NT2/D1 (cell line): ENCODE measurements around the gene NCKIPSD.

Experiments
- DNase-seq: peaks from one replicate; pipeline ENCODE4 v3.0.0-alpha.2; 2011; ENCODE audit warnings: low read depth, low spot score
- H3K27me3 ChIP-seq: 2 replicates; pipeline ENCODE4 v1.6.0; 2011; ENCODE audit warnings: mild to moderate bottlenecking; ENCODE audit not compliant: insufficient read length, insufficient read depth
- H3K36me3 ChIP-seq: 2 replicates; pipeline ENCODE4 v1.6.1; 2011; ENCODE audit warnings: mild to moderate bottlenecking, low read length, mixed read lengths; ENCODE audit not compliant: insufficient read depth, insufficient read length
- H3K4me1 ChIP-seq: 2 replicates; pipeline ENCODE4 v1.5.1; 2011; ENCODE audit not compliant: insufficient read depth, insufficient read length
- H3K4me3 ChIP-seq: 2 replicates; pipeline ENCODE4 v1.5.1; 2011; ENCODE audit warnings: low read depth; ENCODE audit not compliant: insufficient read length
- H3K9ac ChIP-seq: 2 replicates; pipeline ENCODE4 v1.6.0; 2011; ENCODE audit warnings: low read depth; ENCODE audit not compliant: insufficient read length
- H3K9me3 ChIP-seq: 2 replicates; pipeline ENCODE4 v1.5.1; 2011; ENCODE audit warnings: mild to moderate bottlenecking, low read length; ENCODE audit not compliant: insufficient read depth
- SUZ12 ChIP-seq: IDR thresholded peaks from 2 replicates; pipeline ENCODE4 v1.6.1; 2011; ENCODE audit not compliant: insufficient read length, insufficient read depth; ENCODE audit errors: extremely low read depth
- YY1 ChIP-seq: IDR thresholded peaks from 2 replicates; pipeline ENCODE4 v1.6.1; 2011; ENCODE audit not compliant: insufficient read length, insufficient read depth
- ZNF274 ChIP-seq: IDR thresholded peaks from 2 replicates; pipeline ENCODE4 v1.6.1; 2011; ENCODE audit warnings: mild to moderate bottlenecking, low read depth, low read length

NCKIPSD gene

DNA sequence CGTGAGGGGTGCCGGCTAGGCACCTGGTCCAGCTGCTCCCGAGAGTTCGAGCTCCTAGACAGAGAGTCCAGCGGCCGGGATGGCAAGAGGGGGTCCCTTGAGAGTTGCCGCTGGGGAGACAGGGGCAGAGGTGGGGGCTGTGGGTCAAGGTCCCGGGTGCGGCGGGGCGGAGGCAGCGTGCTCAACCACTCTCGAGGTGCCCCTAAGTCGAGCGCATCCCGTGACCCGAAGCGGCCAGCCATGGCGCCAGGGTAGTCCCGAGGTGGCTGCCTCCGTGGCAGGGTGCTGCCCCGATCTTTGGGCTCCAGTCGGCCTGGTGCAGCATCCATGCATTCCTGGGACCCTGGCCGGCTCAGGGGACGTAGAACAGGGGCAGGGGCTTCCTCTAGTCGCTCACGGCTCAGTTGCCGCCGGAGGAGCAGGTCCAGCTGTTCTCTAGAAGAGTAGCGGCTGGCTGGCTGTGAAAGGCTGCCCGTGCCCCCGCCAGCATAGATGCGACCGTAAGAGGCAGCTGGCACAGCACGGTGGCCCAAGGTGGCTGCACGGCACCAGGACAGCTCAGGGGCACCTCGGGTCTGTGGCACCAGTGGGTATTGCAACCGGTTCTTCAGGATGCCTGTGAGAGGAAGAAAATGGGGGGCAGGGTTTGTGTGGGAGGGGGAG, 45.6 kb downstream of the NCKIPSD start:
- no peaks in the 10 kb centered on the region for H3K9me3 ChIP-seq
- TF ChIP-seq ZNF274 (no peak), YY1 (no peak), SUZ12 (no peak)
- H3K4me1 ChIP-seq: peaks cover 11% of the 10 kb centered on the region
- H3K9ac ChIP-seq: no peak overlapping the region
- DNase-seq: no peak
- H3K36me3 ChIP-seq: peaks cover 51% of the 10 kb centered on the region
- no peaks in the 10 kb centered on the region for H3K27me3 ChIP-seq
- H3K4me3 ChIP-seq: no peak overlapping the region

DNA sequence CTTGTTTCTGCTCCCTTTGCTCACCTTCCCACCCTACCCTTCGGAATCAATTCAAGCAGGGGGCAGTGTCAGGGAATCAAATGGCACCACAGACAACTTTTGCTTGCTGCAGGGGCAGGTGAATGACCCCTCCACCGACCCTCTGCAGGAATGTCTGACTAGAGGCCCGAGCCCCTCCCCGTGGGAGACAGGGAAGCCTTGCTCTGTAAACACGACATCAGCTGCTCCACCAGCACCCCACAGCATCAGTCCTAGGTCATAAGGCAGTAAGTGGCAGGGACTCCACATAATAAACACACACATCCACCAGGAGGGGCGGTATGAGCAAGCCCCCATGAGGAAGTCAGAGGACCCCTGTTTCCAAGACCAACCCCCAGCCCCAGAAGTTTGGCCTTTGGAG, 48.4 kb downstream of the NCKIPSD start:
- peaks cover 15% of the 10 kb centered on the region for H3K4me1 ChIP-seq
- DNase-seq: no peak
- H3K4me3 ChIP-seq: no peak overlapping the region
- no peak for TF ChIP-seq ZNF274
- TF ChIP-seq YY1: no peak
- TF ChIP-seq SUZ12: no peak
- H3K36me3 ChIP-seq: peaks cover 49% of the 10 kb centered on the region
- no peaks in the 10 kb centered on the region for H3K9me3 ChIP-seq
- peak overlapping the region; percentile 24 for H3K9ac ChIP-seq
- no peaks in the 10 kb centered on the region for H3K27me3 ChIP-seq

DNA sequence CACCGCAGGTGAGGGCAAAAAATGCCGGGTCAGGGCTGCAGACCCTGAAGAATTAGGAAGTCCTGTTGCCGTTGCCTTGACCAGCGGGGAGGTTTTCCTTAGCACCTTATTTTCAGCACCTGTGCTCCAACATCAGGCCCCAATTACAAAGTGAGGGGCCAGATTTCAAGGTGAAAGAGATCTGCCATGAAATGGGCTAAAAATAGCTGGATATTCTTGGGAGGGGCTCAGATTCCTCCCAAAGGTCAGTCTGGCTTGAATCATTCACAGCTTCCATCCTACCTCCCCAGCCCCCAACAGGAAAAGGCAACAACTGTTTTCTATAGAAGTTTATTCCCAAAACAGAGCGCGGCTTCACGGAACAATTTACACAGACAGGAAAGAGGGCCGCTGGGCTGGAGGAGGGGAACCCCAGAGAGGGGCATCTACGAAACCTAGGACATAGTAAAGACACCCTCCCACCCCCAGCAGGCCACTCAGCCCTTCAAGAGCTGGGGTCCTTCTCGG, 49.5 kb downstream of the NCKIPSD start:
- peaks cover 50% of the 10 kb centered on the region for H3K36me3 ChIP-seq
- TF ChIP-seq SUZ12: no peak
- TF ChIP-seq YY1: no peak
- no peak for TF ChIP-seq ZNF274

DNA sequence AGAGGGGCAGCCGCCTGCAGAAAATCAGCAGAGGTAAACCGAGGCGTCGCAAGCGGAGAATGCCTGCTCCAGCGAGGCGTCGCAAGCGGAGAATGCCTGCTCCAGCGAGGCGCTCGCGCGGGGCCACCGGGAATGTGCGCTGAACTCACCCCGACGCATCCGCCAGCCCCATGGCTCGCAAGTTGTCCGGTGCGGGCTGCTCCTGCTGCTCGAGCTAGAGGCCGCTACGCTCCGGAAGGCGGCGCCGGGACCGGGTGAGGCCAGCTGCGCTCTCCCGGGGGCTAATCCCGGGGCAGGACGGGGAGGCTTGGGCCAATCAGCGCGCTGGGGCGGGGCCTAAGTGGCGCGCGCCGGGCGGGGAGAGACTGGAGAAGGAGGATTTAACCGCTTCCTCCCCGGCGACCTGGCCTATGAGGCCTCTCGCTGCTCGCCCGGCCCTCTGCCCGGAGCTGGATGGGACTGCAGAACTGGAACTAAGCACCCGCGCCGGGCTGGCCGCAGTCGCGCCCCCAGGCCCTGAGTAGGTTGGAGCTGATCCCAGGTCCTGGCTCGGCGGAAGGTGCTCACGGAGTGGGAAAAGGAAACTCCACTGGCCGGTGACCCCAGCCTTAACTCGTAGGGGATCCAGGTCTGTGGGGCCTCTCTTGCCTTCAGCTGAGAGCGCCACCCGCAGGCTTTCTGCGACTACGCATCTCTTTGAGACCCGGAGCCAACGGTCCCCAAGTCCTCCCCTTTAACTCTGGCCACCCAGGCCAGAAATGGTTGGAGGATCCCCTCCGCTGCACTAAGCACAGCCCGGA, 50.3 kb downstream of the NCKIPSD start, which contains the start of gene SLC26A6:
Gene SLC26A6 (minus strand): TSS at position 240 of the 800 bp plus-strand sequence. CDS start 68 bp downstream, at position 172.
- peak; percentile 98 for DNase-seq
- Histone ChIP-seq H3K9me3 (no peaks in the 10 kb centered on the region), H3K9ac (peak within 1 kb of the TSS; percentile 96), H3K36me3 (peaks cover 53% of the 10 kb centered on the region), H3K4me3 (peak within 1 kb of the TSS; percentile 94), H3K27me3 (no peaks in the 10 kb centered on the region), H3K4me1 (peaks cover 15% of the 10 kb centered on the region)
- TF ChIP-seq YY1 (no peak), ZNF274 (no peak), SUZ12 (no peak)

More for the DNA sequence above, 49.5 kb downstream of the NCKIPSD start:
- no peak for DNase-seq
- Histone ChIP-seq H3K9ac (peak overlapping the region; percentile 75), H3K9me3 (no peaks in the 10 kb centered on the region), H3K4me3 (peak overlapping the region; percentile 94), H3K4me1 (peaks cover 15% of the 10 kb centered on the region), H3K27me3 (no peaks in the 10 kb centered on the region)

DNA sequence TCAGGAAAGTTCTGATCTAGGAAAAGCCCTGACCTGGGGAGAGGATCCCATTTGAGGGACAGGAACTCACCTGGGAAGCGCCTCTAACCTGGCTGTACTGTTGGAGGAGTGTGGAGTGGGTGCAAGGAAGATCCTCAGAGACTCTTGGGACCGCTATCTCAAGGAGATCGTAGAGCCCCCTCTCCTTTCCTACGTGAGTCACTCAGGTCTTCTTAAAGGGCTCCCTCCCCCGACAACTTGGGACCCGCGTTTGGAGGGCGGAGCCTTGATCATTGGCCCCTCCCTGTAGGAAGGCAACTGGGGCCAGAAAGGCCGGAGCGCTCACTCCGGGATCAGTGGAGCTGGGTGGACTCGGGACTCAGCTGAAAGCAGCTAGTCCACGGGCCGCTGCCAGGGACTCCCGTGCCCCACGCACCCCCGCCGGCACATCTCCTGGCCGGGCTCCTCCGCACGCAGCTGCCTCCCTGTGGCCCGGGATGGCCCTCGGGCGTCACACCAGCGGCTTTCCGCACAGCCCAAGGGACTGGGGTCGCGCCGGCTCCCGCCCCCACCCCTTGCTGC, 51.0 kb downstream of the NCKIPSD start:
- TF ChIP-seq SUZ12: no peak
- TF ChIP-seq ZNF274: no peak
- no peak for TF ChIP-seq YY1
- Histone ChIP-seq H3K9me3 (no peaks in the 10 kb centered on the region), H3K36me3 (peaks cover 54% of the 10 kb centered on the region), H3K9ac (peak overlapping the region; percentile 96), H3K4me3 (peak overlapping the region; percentile 94), H3K4me1 (peaks cover 18% of the 10 kb centered on the region), H3K27me3 (no peaks in the 10 kb centered on the region)
- peak; percentile 57 for DNase-seq

DNA sequence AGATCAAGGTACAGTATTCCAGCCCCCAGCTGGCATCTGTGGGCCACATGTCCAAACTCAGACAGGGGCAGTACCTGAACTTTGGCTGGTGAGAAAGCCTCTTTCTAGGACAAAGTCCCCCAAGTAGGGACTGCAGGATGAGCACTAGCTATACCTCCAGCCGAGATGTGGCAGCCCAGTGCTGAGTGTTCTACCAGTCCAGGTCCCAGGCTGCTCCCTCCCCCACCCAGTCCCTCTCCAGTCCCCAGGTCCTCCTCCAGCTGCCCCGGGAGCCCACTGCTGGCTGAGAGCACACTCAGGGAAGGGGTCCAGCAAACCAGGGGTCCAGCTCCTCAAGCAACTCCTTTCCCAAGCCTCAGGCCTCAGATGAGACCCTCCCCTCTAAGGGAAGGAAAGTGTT, 52.0 kb downstream of the NCKIPSD start:
- Histone ChIP-seq H3K9ac (peak overlapping the region; percentile 96), H3K4me3 (peak overlapping the region; percentile 94), H3K27me3 (no peaks in the 10 kb centered on the region), H3K9me3 (no peaks in the 10 kb centered on the region), H3K36me3 (peaks cover 54% of the 10 kb centered on the region), H3K4me1 (peaks cover 21% of the 10 kb centered on the region)
- no peak for DNase-seq
- TF ChIP-seq SUZ12 (no peak), ZNF274 (no peak), YY1 (no peak)

DNA sequence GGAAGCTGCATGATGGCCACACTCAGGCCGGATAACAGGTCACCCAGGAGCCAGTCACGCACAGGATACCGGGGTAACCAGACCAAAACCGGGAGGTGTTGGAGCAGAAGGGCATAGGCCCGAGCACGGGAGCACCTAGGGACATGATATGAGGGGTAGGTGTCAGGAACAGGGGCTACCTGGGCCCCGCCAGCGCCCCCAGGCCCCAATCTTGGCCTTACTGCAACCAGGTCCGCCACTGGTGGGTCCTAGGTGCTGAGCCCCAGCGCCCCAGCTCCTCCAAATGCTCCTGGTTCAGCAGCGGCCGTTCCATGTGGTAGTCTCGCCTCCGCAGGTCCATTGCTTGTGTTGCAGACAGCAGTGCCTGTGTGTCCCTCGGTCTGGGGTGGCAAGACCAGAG, 52.5 kb downstream of the NCKIPSD start:
- H3K4me3 ChIP-seq: no peak overlapping the region
- peaks cover 21% of the 10 kb centered on the region for H3K4me1 ChIP-seq
- H3K36me3 ChIP-seq: peaks cover 58% of the 10 kb centered on the region
- TF ChIP-seq SUZ12 (no peak), ZNF274 (no peak), YY1 (no peak)
- H3K9me3 ChIP-seq: no peaks in the 10 kb centered on the region
- no peaks in the 10 kb centered on the region for H3K27me3 ChIP-seq
- peak overlapping the region; percentile 2 for H3K9ac ChIP-seq
- no peak for DNase-seq
